ENCODE data around the gene TNFSF11.

Gene TNFSF11

GRCh38 chr13:42612021-42612765 lies 38.2 kb downstream of the TNFSF11 start:
- H3K9ac ChIP-seq (ENCODE audit: low read depth, low read length) = no peak overlapping the region
- no peak for DNase-seq

GRCh38 chr13:42614436-42615035 lies 40.6 kb downstream of the TNFSF11 start:
- Histone ChIP-seq H3K9me3 (ENCODE audit: insufficient read depth, low read length, severe bottlenecking) (no peaks in the 10 kb centered on the region), H4K20me1 (ENCODE audit: insufficient read depth, low read length) (no peaks in the 10 kb centered on the region), H2AFZ (ENCODE audit: low read depth, low read length) (no peak overlapping the region), H3K36me3 (ENCODE audit: insufficient read depth, low read length) (no peaks in the 10 kb centered on the region), H3K79me2 (ENCODE audit: insufficient read depth, low read length) (no peaks in the 10 kb centered on the region), H3K27ac (ENCODE audit: low read length) (no peak overlapping the region), H3K4me2 (ENCODE audit: insufficient read depth, low read length) (no peak overlapping the region), H3K27me3 (ENCODE audit: insufficient read depth, low read length, poor library complexity) (no peaks in the 10 kb centered on the region), H3K9ac (ENCODE audit: low read depth, low read length) (no peak overlapping the region), H3K4me3 (ENCODE audit: low read depth in 1 of 2, low read length in 2 of 2) (no peak overlapping the region), H3K4me1 (ENCODE audit: insufficient read depth, low read length) (no peaks in the 10 kb centered on the region)
- DNase-seq = no peak
- ATAC-seq (ENCODE audit: insufficient read depth, low read depth) = no peak
- TF ChIP-seq CTCF (IDR thresholded peaks at IDR 0.05; ENCODE audit: borderline replicate concordance, extremely low read depth, low read length, poor library complexity, severe bottlenecking) (no peak), EZH2 (IDR thresholded peaks at IDR 0.05; ENCODE audit: borderline replicate concordance, low read depth, low read length, severe bottlenecking) (no peak)

More at GRCh38 chr13:42612021-42612765, 38.2 kb downstream of the TNFSF11 start:
- Histone ChIP-seq H3K9me3 (ENCODE audit: insufficient read depth, low read length, severe bottlenecking) (no peaks in the 10 kb centered on the region), H3K27me3 (ENCODE audit: insufficient read depth, low read length, poor library complexity) (no peaks in the 10 kb centered on the region), H2AFZ (ENCODE audit: low read depth, low read length) (no peak overlapping the region), H3K36me3 (ENCODE audit: insufficient read depth, low read length) (no peaks in the 10 kb centered on the region), H3K4me3 (ENCODE audit: low read depth in 1 of 2, low read length in 2 of 2) (no peak overlapping the region), H3K27ac (ENCODE audit: low read length) (no peak overlapping the region), H3K4me2 (ENCODE audit: insufficient read depth, low read length) (no peak overlapping the region), H3K4me1 (ENCODE audit: insufficient read depth, low read length) (no peaks in the 10 kb centered on the region), H3K79me2 (ENCODE audit: insufficient read depth, low read length) (no peaks in the 10 kb centered on the region), H4K20me1 (ENCODE audit: insufficient read depth, low read length) (no peaks in the 10 kb centered on the region)
- TF ChIP-seq EZH2 (IDR thresholded peaks at IDR 0.05; ENCODE audit: borderline replicate concordance, low read depth, low read length, severe bottlenecking) (no peak), CTCF (IDR thresholded peaks at IDR 0.05; ENCODE audit: borderline replicate concordance, extremely low read depth, low read length, poor library complexity, severe bottlenecking) (no peak)
- no peak for ATAC-seq (ENCODE audit: insufficient read depth, low read depth)

GRCh38 chr13:42615691-42616090 lies 41.7 kb downstream of the TNFSF11 start:
- Histone ChIP-seq H3K4me1 (ENCODE audit: insufficient read depth, low read length) (no peaks in the 10 kb centered on the region), H3K79me2 (ENCODE audit: insufficient read depth, low read length) (no peaks in the 10 kb centered on the region), H3K9ac (ENCODE audit: low read depth, low read length) (no peak overlapping the region), H3K9me3 (ENCODE audit: insufficient read depth, low read length, severe bottlenecking) (no peaks in the 10 kb centered on the region), H4K20me1 (ENCODE audit: insufficient read depth, low read length) (no peaks in the 10 kb centered on the region), H3K4me3 (ENCODE audit: low read depth in 1 of 2, low read length in 2 of 2) (no peak overlapping the region), H3K36me3 (ENCODE audit: insufficient read depth, low read length) (no peaks in the 10 kb centered on the region), H3K27ac (ENCODE audit: low read length) (no peak overlapping the region), H2AFZ (ENCODE audit: low read depth, low read length) (no peak overlapping the region), H3K27me3 (ENCODE audit: insufficient read depth, low read length, poor library complexity) (no peaks in the 10 kb centered on the region), H3K4me2 (ENCODE audit: insufficient read depth, low read length) (no peak overlapping the region)
- TF ChIP-seq CTCF (IDR thresholded peaks at IDR 0.05; ENCODE audit: borderline replicate concordance, extremely low read depth, low read length, poor library complexity, severe bottlenecking) = no peak
- DNase-seq (no peak), ATAC-seq (ENCODE audit: insufficient read depth, low read depth) (no peak)
